Measurements from ENCODE around the gene CMIP. TPM values are rescaled to one million over a fixed set of nuclear protein-coding genes. Genes with fewer than 3 reads are reported as not detected.

The CMIP gene
- total RNA-seq, 1 experiment from 2014 or later: 53.6 TPM

GRCh38 chr16:81614171-81614570, 169.6 kb downstream of the CMIP start:
- TF ChIP-seq CTCF (IDR thresholded peaks at IDR 0.05; ENCODE audit: unreplicated experiment): no peak
- POLR2A ChIA-PET: no interaction called here
- no peak for DNase-seq (ENCODE audit: unreplicated experiment)
- CTCF ChIA-PET: no interaction called here
- H3K27me3 Mint-ChIP-seq (ENCODE audit: insufficient read depth, unreplicated experiment): no peaks in the 10 kb centered on the region
- H3K36me3 Mint-ChIP-seq (ENCODE audit: insufficient read depth, unreplicated experiment): no peaks in the 10 kb centered on the region
- H3K27ac Mint-ChIP-seq (ENCODE audit: low read depth, unreplicated experiment): no peak overlapping the region
- H3K4me3 Mint-ChIP-seq (ENCODE audit: unreplicated experiment): no peak overlapping the region
- H3K9me3 Mint-ChIP-seq (ENCODE audit: unreplicated experiment): no peaks in the 10 kb centered on the region
- BruUV-seq (replicated peaks): no TSS peak
- H3K4me1 Mint-ChIP-seq (ENCODE audit: insufficient read depth, unreplicated experiment): peaks cover 8% of the 10 kb centered on the region
- intact Hi-C loops (cut with micrococcal nuclease): no loop called here

GRCh38 chr16:81614654-81615359, 170.2 kb downstream of the CMIP start:
- H3K9me3 Mint-ChIP-seq (ENCODE audit: unreplicated experiment): no peaks in the 10 kb centered on the region
- POLR2A ChIA-PET: no interaction called here
- H3K27ac Mint-ChIP-seq (ENCODE audit: low read depth, unreplicated experiment): no peak overlapping the region
- peaks cover 2% of the 10 kb centered on the region for H3K4me1 Mint-ChIP-seq (ENCODE audit: insufficient read depth, unreplicated experiment)
- TF ChIP-seq CTCF (IDR thresholded peaks at IDR 0.05; ENCODE audit: unreplicated experiment): no peak
- CTCF ChIA-PET: no interaction called here
- DNase-seq (ENCODE audit: unreplicated experiment): no peak
- BruUV-seq (replicated peaks): no TSS peak
- intact Hi-C loops (cut with micrococcal nuclease): no loop called here
- H3K27me3 Mint-ChIP-seq (ENCODE audit: insufficient read depth, unreplicated experiment): no peaks in the 10 kb centered on the region
- no peak overlapping the region for H3K4me3 Mint-ChIP-seq (ENCODE audit: unreplicated experiment)
- no peaks in the 10 kb centered on the region for H3K36me3 Mint-ChIP-seq (ENCODE audit: insufficient read depth, unreplicated experiment)

GRCh38 chr16:81615411-81615810, 170.8 kb downstream of the CMIP start:
- DNase-seq (ENCODE audit: unreplicated experiment): no peak
- BruUV-seq (replicated peaks): no TSS peak
- Mint-ChIP-seq H3K36me3 (ENCODE audit: insufficient read depth, unreplicated experiment) (peaks cover 4% of the 10 kb centered on the region), H3K4me1 (ENCODE audit: insufficient read depth, unreplicated experiment) (no peaks in the 10 kb centered on the region), H3K4me3 (ENCODE audit: unreplicated experiment) (no peak overlapping the region), H3K27me3 (ENCODE audit: insufficient read depth, unreplicated experiment) (no peaks in the 10 kb centered on the region), H3K9me3 (ENCODE audit: unreplicated experiment) (no peaks in the 10 kb centered on the region), H3K27ac (ENCODE audit: low read depth, unreplicated experiment) (no peak overlapping the region)
- CTCF ChIA-PET: interaction anchor here (1.0 to 1.1 kb wide), 2 partner anchors 13 to 610 kb away, joined by 3 to 7 read pairs; no protein-coding TSS in a partner anchor
- intact Hi-C loops (cut with micrococcal nuclease): no loop called here
- POLR2A ChIA-PET: no interaction called here
- no peak for TF ChIP-seq CTCF (IDR thresholded peaks at IDR 0.05; ENCODE audit: unreplicated experiment)

- Mint-ChIP-seq H3K4me3 (ENCODE audit: unreplicated experiment) (no peak overlapping the region), H3K27ac (ENCODE audit: low read depth, unreplicated experiment) (no peak overlapping the region), H3K9me3 (ENCODE audit: unreplicated experiment) (no peaks in the 10 kb centered on the region), H3K4me1 (ENCODE audit: insufficient read depth, unreplicated experiment) (no peaks in the 10 kb centered on the region), H3K27me3 (ENCODE audit: insufficient read depth, unreplicated experiment) (no peaks in the 10 kb centered on the region), H3K36me3 (ENCODE audit: insufficient read depth, unreplicated experiment) (peaks cover 7% of the 10 kb centered on the region)
- no peak for DNase-seq (ENCODE audit: unreplicated experiment)
- BruUV-seq (replicated peaks): no TSS peak
- intact Hi-C loops (cut with micrococcal nuclease): no loop called here
- TF ChIP-seq CTCF (IDR thresholded peaks at IDR 0.05; ENCODE audit: unreplicated experiment): no peak
- CTCF ChIA-PET: interaction anchor here (1.0 to 1.1 kb wide), 2 partner anchors 13 to 611 kb away, joined by 3 to 7 read pairs; no protein-coding TSS in a partner anchor
- POLR2A ChIA-PET: no interaction called here
These were observed 171.2 kb downstream of the CMIP start for GRCh38 chr16:81615833-81616232.
